ENCODE data around the gene LAGE3.

DNA sequence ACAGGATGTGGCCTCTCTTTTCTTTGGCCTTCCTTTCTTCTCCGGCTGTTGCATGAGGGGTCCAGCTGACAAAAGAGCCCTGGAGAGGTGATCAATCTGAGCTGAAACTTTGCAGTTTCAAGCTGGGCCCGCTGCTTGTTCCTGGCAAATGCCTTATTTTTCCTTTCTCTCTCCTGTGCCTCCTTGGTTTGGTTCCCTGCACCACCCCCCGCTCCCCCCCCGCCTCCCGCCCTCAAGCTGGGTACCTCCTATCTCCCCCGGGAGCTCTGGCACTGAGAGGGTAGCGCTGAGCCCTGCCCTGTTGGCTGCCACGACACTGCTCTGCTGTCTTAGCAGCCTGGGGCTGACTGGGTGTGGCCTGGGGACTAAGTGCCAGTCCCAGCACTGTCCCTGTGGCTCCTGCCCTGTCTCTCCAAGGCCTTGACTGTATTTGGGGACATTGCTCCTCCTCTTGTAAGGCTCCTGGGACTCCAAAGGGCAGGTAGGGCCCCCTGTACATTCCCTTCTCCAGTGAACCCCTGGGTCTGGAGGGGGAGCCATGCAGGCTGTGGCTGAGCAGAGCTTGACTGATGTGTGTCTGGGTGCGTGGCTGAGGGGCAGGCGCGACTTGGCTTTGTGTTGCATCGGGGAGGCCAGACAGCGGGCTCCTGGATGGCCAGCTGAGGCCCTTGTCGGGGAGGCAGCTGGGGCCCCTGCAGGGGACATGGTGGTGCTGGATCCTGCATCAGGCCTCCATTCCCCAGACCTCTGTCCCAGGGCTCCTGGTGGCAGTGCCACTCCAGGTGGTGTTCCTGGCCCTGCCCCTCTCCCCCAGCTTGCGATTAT is 19.9 kb downstream of the LAGE3 start:
- TF ChIP-seq, protein P1, sequence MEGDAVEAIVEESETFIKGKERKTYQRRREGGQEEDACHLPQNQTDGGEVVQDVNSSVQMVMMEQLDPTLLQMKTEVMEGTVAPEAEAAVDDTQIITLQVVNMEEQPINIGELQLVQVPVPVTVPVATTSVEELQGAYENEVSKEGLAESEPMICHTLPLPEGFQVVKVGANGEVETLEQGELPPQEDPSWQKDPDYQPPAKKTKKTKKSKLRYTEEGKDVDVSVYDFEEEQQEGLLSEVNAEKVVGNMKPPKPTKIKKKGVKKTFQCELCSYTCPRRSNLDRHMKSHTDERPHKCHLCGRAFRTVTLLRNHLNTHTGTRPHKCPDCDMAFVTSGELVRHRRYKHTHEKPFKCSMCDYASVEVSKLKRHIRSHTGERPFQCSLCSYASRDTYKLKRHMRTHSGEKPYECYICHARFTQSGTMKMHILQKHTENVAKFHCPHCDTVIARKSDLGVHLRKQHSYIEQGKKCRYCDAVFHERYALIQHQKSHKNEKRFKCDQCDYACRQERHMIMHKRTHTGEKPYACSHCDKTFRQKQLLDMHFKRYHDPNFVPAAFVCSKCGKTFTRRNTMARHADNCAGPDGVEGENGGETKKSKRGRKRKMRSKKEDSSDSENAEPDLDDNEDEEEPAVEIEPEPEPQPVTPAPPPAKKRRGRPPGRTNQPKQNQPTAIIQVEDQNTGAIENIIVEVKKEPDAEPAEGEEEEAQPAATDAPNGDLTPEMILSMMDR (IDR thresholded peaks at IDR 0.05 in 4 of 5, conservative IDR thresholded peaks at IDR 0.05 in 1 of 5): no peak
- TF ChIP-seq POLR2A (IDR thresholded peaks at IDR 0.05): no peak
